ENCODE measurements around the gene PDE4D.

GRCh38 chr5:59891962-59892643 lies 1.4 kb downstream of the PDE4D start:
- TF ChIP-seq CTCF (IDR thresholded peaks at IDR 0.05; ENCODE audit: insufficient read depth, low read length) = no peak
- TF ChIP-seq REST (IDR thresholded peaks at IDR 0.05; ENCODE audit: insufficient replicate concordance, low read depth) = no peak
- TF ChIP-seq GABPA (IDR thresholded peaks at IDR 0.05; ENCODE audit: low read depth) = no peak
